Mesenchymal stem cell (in vitro differentiated cells and primary cell): Measurements from ENCODE around the gene NUP62CL.
"Not testable (repeated sequence)": the region's sequence is repeated elsewhere in the genome, so short reads cannot be mapped to it uniquely, and the experiment has no call there.

Experiments used
- DNase-seq: peaks from one replicate; pipeline ENCODE4 v3.0.0-alpha.2; 2013
- H2AFZ ChIP-seq: one replicate; pipeline ENCODE4 v1.6.1; 2013; ENCODE audit warnings: low read depth, mild to moderate bottlenecking, control low read depth, inconsistent platforms, low read length, moderate library complexity
- H2AK5ac ChIP-seq: 2 replicates; pipeline ENCODE4 v1.6.1; 2013; ENCODE audit warnings: low read length, moderate library complexity, mild to moderate bottlenecking, inconsistent platforms; ENCODE audit not compliant: severe bottlenecking
- H2BK120ac ChIP-seq: one replicate; pipeline ENCODE4 v1.6.1; 2013; ENCODE audit warnings: low read depth, mild to moderate bottlenecking, inconsistent platforms, low read length, moderate library complexity
- H2BK12ac ChIP-seq, 2 experiments: one replicate each; pipeline ENCODE4 v1.6.1; 2013; ENCODE audit warnings: inconsistent platforms in 2 of 2, low read length in 2 of 2, mild to moderate bottlenecking in 2 of 2, moderate library complexity in 2 of 2, control low read depth in 1 of 2
- H2BK15ac ChIP-seq: one replicate; pipeline ENCODE4 v1.6.1; 2013; ENCODE audit warnings: mild to moderate bottlenecking, low read depth, inconsistent platforms; ENCODE audit not compliant: poor library complexity, severe bottlenecking
- H2BK5ac ChIP-seq: 2 replicates; pipeline ENCODE4 v1.6.1; 2013; ENCODE audit warnings: low read depth, mild to moderate bottlenecking, low read length, control low read depth, inconsistent platforms; ENCODE audit not compliant: poor library complexity, severe bottlenecking
- H3K14ac ChIP-seq, 2 experiments: one replicate each; pipeline ENCODE4 v1.6.1; 2013; ENCODE audit warnings: inconsistent platforms in 2 of 2, low read length in 2 of 2, control low read depth in 1 of 2, mild to moderate bottlenecking in 1 of 2, moderate library complexity in 1 of 2
- H3K18ac ChIP-seq, 2 experiments: one replicate each; pipeline ENCODE4 v1.6.1; 2013; ENCODE audit warnings: inconsistent platforms in 2 of 2, low read length in 2 of 2, control low read depth in 1 of 2, low read depth in 1 of 2, mild to moderate bottlenecking in 1 of 2
- H3K23ac ChIP-seq, 2 experiments: one replicate each; pipeline ENCODE4 v1.6.1; 2013; ENCODE audit warnings: inconsistent platforms in 2 of 2, low read length in 2 of 2, mild to moderate bottlenecking in 2 of 2, moderate library complexity in 2 of 2, control low read depth in 1 of 2
- H3K27ac ChIP-seq: 2 replicates; pipeline ENCODE4 v1.5.1; 2013; ENCODE audit warnings: mild to moderate bottlenecking, moderate library complexity, low read length, control low read depth, inconsistent platforms; ENCODE audit not compliant: poor library complexity, severe bottlenecking
- H3K27me3 ChIP-seq, 2 experiments: 2 replicates each; pipeline versions ENCODE4 v1.6.1 to v1.7.0; 2013; ENCODE audit warnings: low read length in 2 of 2, mild to moderate bottlenecking in 2 of 2, moderate library complexity in 2 of 2, control low read depth in 1 of 2, inconsistent platforms in 1 of 2; ENCODE audit not compliant: control insufficient read depth in 1 of 2, insufficient read depth in 1 of 2
- H3K36me3 ChIP-seq, 2 experiments: 2 replicates each; pipeline versions ENCODE4 v1.6.1 to v1.7.0; 2013; ENCODE audit warnings: low read length in 2 of 2, control low read depth in 1 of 2, inconsistent platforms in 1 of 2, low read depth in 1 of 2, mild to moderate bottlenecking in 1 of 2; ENCODE audit not compliant: insufficient read depth in 2 of 2, control insufficient read depth in 1 of 2
- H3K4ac ChIP-seq, 2 experiments: one replicate each; pipeline ENCODE4 v1.6.1; 2013; ENCODE audit warnings: inconsistent platforms in 2 of 2, low read length in 2 of 2, mild to moderate bottlenecking in 2 of 2, moderate library complexity in 2 of 2, control low read depth in 1 of 2, low read depth in 1 of 2
- H3K4me1 ChIP-seq: 2 replicates; pipeline ENCODE4 v1.6.1; 2013; ENCODE audit warnings: low read depth, low read length, control low read depth; ENCODE audit not compliant: control insufficient read depth, insufficient read depth
- H3K4me2 ChIP-seq: 2 replicates; pipeline ENCODE4 v1.6.1; 2013; ENCODE audit warnings: low read length, mild to moderate bottlenecking, inconsistent platforms; ENCODE audit not compliant: poor library complexity, severe bottlenecking
- H3K4me3 ChIP-seq, 2 experiments: 2 replicates each; pipeline versions ENCODE4 v1.5.1 to v1.7.0; 2013; ENCODE audit warnings: low read length in 2 of 2, mild to moderate bottlenecking in 2 of 2, control low read depth in 1 of 2, low read depth in 1 of 2; ENCODE audit not compliant: insufficient read depth in 1 of 2
- H3K79me1 ChIP-seq: replicated peaks from 2 replicates; pipeline ENCODE4 v1.6.1; 2013; ENCODE audit warnings: mild to moderate bottlenecking, control low read depth, low read length, inconsistent platforms; ENCODE audit not compliant: poor library complexity, severe bottlenecking
- H3K9ac ChIP-seq: 2 replicates; pipeline ENCODE4 v1.7.0; 2013; ENCODE audit warnings: mild to moderate bottlenecking, low read length, moderate library complexity
- H3K9me3 ChIP-seq: 2 replicates; pipeline ENCODE4 v1.7.0; 2013; ENCODE audit warnings: mild to moderate bottlenecking, low read length; ENCODE audit not compliant: control insufficient read depth
- H4K8ac ChIP-seq: one replicate; pipeline ENCODE4 v1.6.1; 2013; ENCODE audit warnings: inconsistent platforms, mild to moderate bottlenecking, low read length, moderate library complexity
- H4K91ac ChIP-seq: one replicate; pipeline ENCODE4 v1.6.1; 2013; ENCODE audit warnings: mild to moderate bottlenecking, low read length, inconsistent platforms
- WGBS: methylation state at CpG from one replicate; pipeline ENCODE4 v1.1.7; 2013; ENCODE audit warnings: mixed read lengths; 5-methylcytosine and 5-hydroxymethylcytosine counted together

The NUP62CL gene

DNA sequence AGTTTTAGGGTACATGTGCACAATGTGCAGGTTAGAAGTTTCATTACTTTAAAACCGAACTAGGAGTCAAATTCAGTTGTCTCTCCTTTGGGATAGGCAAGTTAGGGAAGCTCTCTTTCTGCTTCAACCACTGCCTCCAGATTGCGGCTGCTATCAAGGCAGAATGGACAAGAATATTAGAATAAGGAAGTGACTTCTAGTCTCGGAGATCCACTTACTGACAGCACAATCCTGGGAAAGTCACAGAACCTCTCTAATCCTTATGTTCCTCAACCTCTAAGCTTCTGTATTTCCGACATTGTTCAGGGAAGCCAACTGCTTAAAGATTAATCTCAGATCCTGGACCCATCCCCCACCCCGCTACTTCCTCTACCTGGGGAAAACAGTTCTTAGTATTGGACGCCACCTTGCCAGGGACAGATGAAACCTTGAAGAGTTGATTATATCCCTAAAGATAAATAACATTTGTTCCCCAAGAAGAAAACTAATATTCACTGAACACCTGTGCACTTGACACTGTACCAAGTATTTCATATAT lies 2.1 kb downstream of the NUP62CL start:
- no peak overlapping the region for H3K23ac ChIP-seq
- no peak overlapping the region for H2AK5ac ChIP-seq
- no peaks in the 10 kb centered on the region for H3K9me3 ChIP-seq
- DNase-seq, result no peak
- no peaks in the 10 kb centered on the region for H3K79me1 ChIP-seq
- H2BK15ac ChIP-seq, result no peak overlapping the region
- no peaks in the 10 kb centered on the region for H3K36me3 ChIP-seq
- no peak overlapping the region for H3K27ac ChIP-seq
- no peak overlapping the region for H3K14ac ChIP-seq
- no peak overlapping the region for H3K9ac ChIP-seq
- H2BK12ac ChIP-seq, result no peak overlapping the region
- no peak overlapping the region for H3K4me3 ChIP-seq
- peaks cover 0 to 20% of the 10 kb centered on the region in 2 experiments for H3K27me3 ChIP-seq
- no peak overlapping the region for H3K4me2 ChIP-seq
- H3K4me1 ChIP-seq, result peaks cover 4% of the 10 kb centered on the region
- no peak overlapping the region for H4K8ac ChIP-seq
- 78% methylated on average over 4 of the region's 6 CpGs for WGBS
- H2AFZ ChIP-seq, result no peak overlapping the region
- no peak overlapping the region for H3K18ac ChIP-seq
- no peak overlapping the region for H2BK120ac ChIP-seq
- H3K4ac ChIP-seq, result no peak overlapping the region
- H4K91ac ChIP-seq, result no peak overlapping the region
- H2BK5ac ChIP-seq, result no peak overlapping the region

GRCh38 chrX:107199491-107199890 lies 6.7 kb downstream of the NUP62CL start:
- Histone ChIP-seq H2BK15ac (no peak overlapping the region), H3K4me2 (no peak overlapping the region), H3K9me3 (no peaks in the 10 kb centered on the region), H4K8ac (no peak overlapping the region), H3K27me3 (peaks cover 0 to 16% of the 10 kb centered on the region in 2 experiments), H3K18ac (no peak overlapping the region), H3K4me1 (no peaks in the 10 kb centered on the region), H3K79me1 (no peaks in the 10 kb centered on the region), H3K23ac (no peak overlapping the region), H3K36me3 (no peaks in the 10 kb centered on the region), H3K4ac (no peak overlapping the region), H3K27ac (no peak overlapping the region), H3K14ac (no peak overlapping the region), H2BK120ac (no peak overlapping the region), H3K4me3 (no peak overlapping the region), H4K91ac (no peak overlapping the region), H2AFZ (no peak overlapping the region), H2BK12ac (no peak overlapping the region), H3K9ac (no peak overlapping the region), H2BK5ac (no peak overlapping the region), H2AK5ac (no peak overlapping the region)
- no CpG with 5 or more reads among the region's 3 CpGs for WGBS
- DNase-seq, result no peak

DNA sequence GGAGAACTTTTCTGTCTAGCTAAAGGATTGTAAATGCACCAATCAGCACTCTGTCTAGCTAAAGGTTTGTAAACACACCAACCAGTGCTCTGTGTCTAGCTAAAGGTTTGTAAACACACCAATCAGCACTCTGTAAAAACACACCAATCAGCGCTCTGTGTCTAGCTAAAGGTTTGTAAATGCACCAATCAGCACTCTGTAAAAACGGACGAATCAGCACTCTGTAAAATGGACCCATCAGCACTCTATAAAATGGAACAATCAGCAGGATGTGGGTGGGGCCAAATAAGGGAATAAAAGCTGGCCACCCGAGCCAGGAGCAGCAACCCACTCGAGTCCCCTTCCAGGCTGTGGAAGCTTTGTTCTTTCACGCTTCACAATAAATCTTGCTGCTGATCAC lies 8.2 kb downstream of the NUP62CL start:
- H2BK15ac ChIP-seq, H3K36me3 ChIP-seq, H4K8ac ChIP-seq, H3K9me3 ChIP-seq, H4K91ac ChIP-seq, H2AFZ ChIP-seq, H3K27ac ChIP-seq, H3K18ac ChIP-seq, H3K4me3 ChIP-seq, H2AK5ac ChIP-seq, H3K23ac ChIP-seq, H2BK5ac ChIP-seq, DNase-seq, H3K4ac ChIP-seq, H3K9ac ChIP-seq, H3K4me1 ChIP-seq, H3K79me1 ChIP-seq, H3K4me2 ChIP-seq, H2BK12ac ChIP-seq, H3K14ac ChIP-seq, H2BK120ac ChIP-seq: not testable (repeated sequence)
- H3K27me3 ChIP-seq, result peaks cover 0 to 16% of the 10 kb centered on the region in 2 experiments
- WGBS, result 93% methylated on average over 6 of the region's 6 CpGs

- Histone ChIP-seq H3K14ac (no peak overlapping the region), H2BK12ac (no peak overlapping the region), H3K4me1 (no peaks in the 10 kb centered on the region), H3K18ac (no peak overlapping the region), H2BK15ac (no peak overlapping the region), H3K4me2 (no peak overlapping the region), H3K4me3 (no peak overlapping the region), H4K91ac (no peak overlapping the region), H3K79me1 (no peaks in the 10 kb centered on the region), H4K8ac (no peak overlapping the region), H3K9me3 (no peaks in the 10 kb centered on the region), H2AFZ (no peak overlapping the region), H3K4ac (no peak overlapping the region), H2BK5ac (no peak overlapping the region), H3K9ac (no peak overlapping the region), H3K23ac (no peak overlapping the region), H3K27me3 (peaks cover 0 to 16% of the 10 kb centered on the region in 2 experiments), H2BK120ac (no peak overlapping the region), H3K36me3 (no peaks in the 10 kb centered on the region), H3K27ac (no peak overlapping the region), H2AK5ac (no peak overlapping the region)
- WGBS, result 83% methylated on average over 1 of the region's 1 CpG
- DNase-seq, result no peak
Observed at GRCh38 chrX:107197319-107197718, 8.9 kb downstream of the NUP62CL start.
